ENCODE results near the gene DIPK1C. TPM values are rescaled to one million over a fixed set of nuclear protein-coding genes. Genes with fewer than 3 reads are reported as not detected.

Gene DIPK1C
- total RNA-seq, 1 experiment from 2014 or later, result not detected

DNA sequence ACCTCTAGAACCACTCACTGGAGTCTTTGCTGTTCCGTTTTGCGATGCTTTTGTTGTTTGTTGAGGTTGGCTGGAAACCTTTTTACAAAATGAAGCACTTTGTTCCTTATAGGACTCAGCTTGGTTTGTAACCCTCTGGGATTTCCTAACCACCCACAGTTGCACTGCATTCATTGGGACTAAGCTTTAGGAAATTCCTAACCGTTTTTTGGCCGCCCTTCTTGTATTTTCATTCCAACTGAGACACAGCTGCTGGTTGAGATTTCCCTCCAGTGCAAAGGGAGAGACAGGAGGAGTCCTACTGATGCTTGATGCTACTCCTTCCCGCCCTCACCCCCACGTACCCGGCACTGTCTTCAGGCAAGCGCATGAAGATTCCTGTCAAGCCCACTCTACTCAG is 6.1 kb upstream of the DIPK1C start:
- DNase-seq, result no peak

GRCh38 chr18:74460825-74461224 is 3.7 kb upstream of the DIPK1C start:
- Histone ChIP-seq H3K9me3 (no peaks in the 10 kb centered on the region), H3K27me3 (peaks cover 23% of the 10 kb centered on the region), H3K4me3 (no peak overlapping the region), H3K36me3 (no peaks in the 10 kb centered on the region)
- no peak for DNase-seq

More for the DNA sequence above, 6.1 kb upstream of the DIPK1C start:
- Histone ChIP-seq H3K4me3 (no peak overlapping the region), H3K9me3 (no peaks in the 10 kb centered on the region), H3K36me3 (no peaks in the 10 kb centered on the region), H3K27me3 (peaks cover 9% of the 10 kb centered on the region; the same call in 1 of the 2 replicates)

DNA sequence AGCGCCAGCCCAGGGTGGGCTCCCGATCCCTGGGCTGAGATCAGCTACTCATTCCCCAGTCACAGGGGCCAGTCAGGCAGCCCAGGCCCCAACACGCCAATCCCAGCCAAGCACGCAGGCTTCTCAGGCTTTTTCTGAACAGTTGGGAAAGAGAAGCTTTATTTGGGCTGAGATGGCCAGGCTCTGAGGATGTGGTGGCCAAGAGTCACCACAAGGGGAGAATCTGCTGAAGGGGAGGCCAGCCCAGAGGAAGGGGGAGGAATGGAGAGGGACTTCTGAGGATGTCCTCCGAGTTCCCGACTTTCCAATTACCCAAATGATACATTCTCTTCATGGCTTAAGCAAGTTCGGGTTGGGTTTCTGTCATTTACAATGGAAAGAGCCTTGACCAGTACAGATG is 2.8 kb upstream of the DIPK1C start:
- H3K36me3 ChIP-seq, result no peaks in the 10 kb centered on the region
- peaks cover 29% of the 10 kb centered on the region for H3K27me3 ChIP-seq
- H3K4me3 ChIP-seq, result no peak overlapping the region
- H3K9me3 ChIP-seq, result no peaks in the 10 kb centered on the region
- no peak for DNase-seq

DNA sequence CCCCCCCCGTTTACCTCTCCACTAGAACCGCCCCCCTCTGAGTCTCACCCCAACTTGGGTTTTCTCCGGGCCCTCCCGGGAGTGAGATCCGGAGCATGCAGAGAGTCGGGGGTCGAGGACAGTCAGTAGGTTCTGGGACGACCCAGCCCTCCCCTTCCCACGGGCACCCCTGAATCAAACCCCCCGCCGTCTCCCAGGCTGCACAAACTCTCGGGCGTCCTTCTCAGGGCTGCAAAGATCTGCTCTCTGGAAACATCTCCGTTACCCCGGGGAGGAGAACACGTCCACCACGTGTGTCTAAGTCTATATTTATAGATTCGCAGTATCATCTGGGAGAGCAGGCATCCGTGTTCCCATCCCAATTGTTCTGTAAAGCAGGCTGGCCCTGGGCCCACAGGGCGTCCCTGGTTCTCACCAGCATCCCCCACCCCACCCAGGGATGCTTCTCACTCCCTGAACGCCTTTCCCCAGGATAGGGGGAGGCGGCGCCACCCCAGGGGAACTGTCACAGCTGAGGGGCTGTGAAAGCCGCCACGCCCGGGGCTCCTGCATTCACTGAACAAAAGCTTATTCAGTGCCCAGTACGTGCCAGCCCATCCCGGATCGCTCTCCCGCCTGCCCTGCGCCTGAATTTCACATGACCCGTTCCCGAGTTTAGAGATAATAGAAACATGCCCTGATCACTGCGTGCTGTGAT is 765 bp upstream of the DIPK1C start:
- DNase-seq, result no peak
- Histone ChIP-seq H3K36me3 (no peaks in the 10 kb centered on the region), H3K27me3 (peaks cover 29% of the 10 kb centered on the region)

GRCh38 chr18:74456349-74457042 is 612 bp downstream of the DIPK1C start:
- DNase-seq, result no peak
- H3K36me3 ChIP-seq, result no peaks in the 10 kb centered on the region
- H3K27me3 ChIP-seq, result peaks cover 29% of the 10 kb centered on the region
- H3K4me3 ChIP-seq, result peak overlapping the region; percentile 25; the same call in 1 of the 2 replicates
- no peaks in the 10 kb centered on the region for H3K9me3 ChIP-seq

More for the DNA sequence above, 765 bp upstream of the DIPK1C start:
- no peak overlapping the region for H3K4me3 ChIP-seq
- H3K9me3 ChIP-seq, result no peaks in the 10 kb centered on the region

GRCh38 chr18:74456017-74456348 is 1.1 kb downstream of the DIPK1C start:
- Histone ChIP-seq H3K4me3 (no peak overlapping the region), H3K36me3 (no peaks in the 10 kb centered on the region), H3K27me3 (peaks cover 29% of the 10 kb centered on the region), H3K9me3 (no peaks in the 10 kb centered on the region)
- no peak for DNase-seq

DNA sequence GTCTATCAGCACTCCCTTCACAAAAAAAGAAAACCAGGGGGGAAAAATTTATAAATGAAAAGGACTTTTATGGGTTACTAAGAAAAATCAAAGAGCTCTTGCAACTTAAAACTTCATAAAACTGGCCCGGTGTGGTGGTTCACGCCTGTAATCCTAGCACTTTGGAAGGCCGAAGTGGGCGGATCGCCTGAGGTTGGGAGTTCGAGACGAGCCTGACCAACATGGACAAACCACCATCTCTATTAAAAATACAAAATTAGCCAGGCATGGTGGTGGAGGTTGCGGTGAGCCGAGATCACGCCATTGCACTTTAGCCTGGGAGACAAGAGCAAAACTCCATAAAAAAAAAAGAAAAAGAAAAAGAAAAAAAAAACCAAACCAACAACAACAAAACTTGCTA is 1.7 kb downstream of the DIPK1C start:
- Histone ChIP-seq H3K27me3 (peaks cover 29% of the 10 kb centered on the region), H3K4me3 (no peak overlapping the region), H3K9me3 (no peaks in the 10 kb centered on the region), H3K36me3 (no peaks in the 10 kb centered on the region)
- DNase-seq, result no peak

DNA sequence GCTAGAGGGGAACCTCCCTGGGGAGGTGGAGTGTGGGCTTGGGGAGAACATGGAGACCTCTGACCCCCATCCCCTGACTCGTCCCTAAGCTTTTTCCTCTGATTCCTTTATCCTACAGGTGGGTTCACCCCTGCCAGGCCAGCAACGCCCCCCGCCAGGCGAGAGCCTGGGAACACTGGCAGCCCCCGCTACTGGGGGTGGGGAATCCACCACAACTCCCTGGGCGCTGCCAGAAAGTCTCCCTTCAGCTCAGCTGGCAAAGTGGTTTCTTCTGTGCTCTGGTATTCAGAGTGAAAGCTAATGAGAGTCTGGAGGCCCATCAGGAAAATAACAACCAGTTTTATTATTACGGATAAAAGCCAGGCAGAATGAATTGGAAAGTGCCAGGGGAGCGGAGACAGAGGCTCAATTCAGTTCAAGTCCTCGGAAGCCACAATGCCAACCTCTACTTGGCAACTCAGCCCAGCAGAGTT is 2.8 kb downstream of the DIPK1C start:
- Histone ChIP-seq H3K36me3 (no peaks in the 10 kb centered on the region), H3K9me3 (no peaks in the 10 kb centered on the region), H3K27me3 (peaks cover 26% of the 10 kb centered on the region), H3K4me3 (no peak overlapping the region)
- no peak for DNase-seq

GRCh38 chr18:74453642-74454198 is 3.4 kb downstream of the DIPK1C start:
- H3K9me3 ChIP-seq, result no peaks in the 10 kb centered on the region
- H3K36me3 ChIP-seq, result no peaks in the 10 kb centered on the region
- no peak for DNase-seq
- peaks cover 22% of the 10 kb centered on the region for H3K27me3 ChIP-seq
- H3K4me3 ChIP-seq, result no peak overlapping the region

- H3K36me3 ChIP-seq, result no peaks in the 10 kb centered on the region
- H3K27me3 ChIP-seq, result peaks cover 20% of the 10 kb centered on the region
- H3K4me3 ChIP-seq, result no peak overlapping the region
- H3K9me3 ChIP-seq, result no peaks in the 10 kb centered on the region
- DNase-seq, result no peak
These were observed 4.0 kb downstream of the DIPK1C start for GRCh38 chr18:74453016-74453566.

GRCh38 chr18:74451148-74451547 is 6.0 kb downstream of the DIPK1C start:
- Histone ChIP-seq H3K4me3 (no peak overlapping the region), H3K9me3 (no peaks in the 10 kb centered on the region), H3K27me3 (peaks cover 9% of the 10 kb centered on the region), H3K36me3 (no peaks in the 10 kb centered on the region)
- DNase-seq, result no peak

- no peaks in the 10 kb centered on the region for H3K9me3 ChIP-seq
- no peak for DNase-seq
- H3K36me3 ChIP-seq, result no peaks in the 10 kb centered on the region
- no peak overlapping the region for H3K4me3 ChIP-seq
- peaks cover 4% of the 10 kb centered on the region; the same call in 1 of the 2 replicates for H3K27me3 ChIP-seq
These were observed 6.5 kb downstream of the DIPK1C start for GRCh38 chr18:74450626-74451025.

DNA sequence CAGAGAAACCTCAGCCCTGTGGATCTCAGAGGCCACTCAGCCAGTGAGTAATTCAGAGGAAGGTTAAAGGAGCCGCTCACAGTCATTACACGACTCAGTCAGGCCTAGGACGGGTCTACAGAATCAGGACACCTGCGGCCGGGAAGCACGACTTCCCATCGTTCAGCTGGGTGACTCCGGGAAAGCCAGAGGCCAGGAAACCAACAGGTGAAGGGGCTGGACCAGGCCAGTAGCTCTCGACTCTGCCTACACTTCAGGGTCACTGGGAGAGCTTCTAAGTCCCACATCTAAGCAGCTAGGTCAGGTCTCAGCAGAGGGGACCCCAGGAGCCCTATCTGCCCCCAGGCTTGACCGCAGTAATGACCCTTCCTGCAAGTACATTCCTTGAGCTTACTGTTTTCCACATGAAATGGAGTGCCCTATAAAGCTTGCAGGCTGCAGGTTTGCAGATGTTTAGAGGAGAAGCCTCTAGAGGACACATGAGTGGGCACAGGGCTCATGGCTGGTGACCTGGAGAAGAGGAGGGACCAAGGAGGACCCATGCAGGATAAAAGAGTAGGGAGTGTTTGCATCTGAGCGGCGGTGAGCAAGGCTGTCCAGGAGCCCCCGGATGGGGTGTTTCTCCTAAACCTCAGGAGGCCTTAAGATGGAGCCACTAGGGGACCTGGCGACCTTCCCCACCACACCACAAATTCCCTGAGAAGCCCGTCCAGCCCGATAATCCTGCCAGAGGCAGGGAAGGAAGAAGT is 9.5 kb downstream of the DIPK1C start:
- no peak for DNase-seq
- Histone ChIP-seq H3K4me3 (no peak overlapping the region), H3K27me3 (no peaks in the 10 kb centered on the region), H3K36me3 (no peaks in the 10 kb centered on the region), H3K9me3 (no peaks in the 10 kb centered on the region)

DNA sequence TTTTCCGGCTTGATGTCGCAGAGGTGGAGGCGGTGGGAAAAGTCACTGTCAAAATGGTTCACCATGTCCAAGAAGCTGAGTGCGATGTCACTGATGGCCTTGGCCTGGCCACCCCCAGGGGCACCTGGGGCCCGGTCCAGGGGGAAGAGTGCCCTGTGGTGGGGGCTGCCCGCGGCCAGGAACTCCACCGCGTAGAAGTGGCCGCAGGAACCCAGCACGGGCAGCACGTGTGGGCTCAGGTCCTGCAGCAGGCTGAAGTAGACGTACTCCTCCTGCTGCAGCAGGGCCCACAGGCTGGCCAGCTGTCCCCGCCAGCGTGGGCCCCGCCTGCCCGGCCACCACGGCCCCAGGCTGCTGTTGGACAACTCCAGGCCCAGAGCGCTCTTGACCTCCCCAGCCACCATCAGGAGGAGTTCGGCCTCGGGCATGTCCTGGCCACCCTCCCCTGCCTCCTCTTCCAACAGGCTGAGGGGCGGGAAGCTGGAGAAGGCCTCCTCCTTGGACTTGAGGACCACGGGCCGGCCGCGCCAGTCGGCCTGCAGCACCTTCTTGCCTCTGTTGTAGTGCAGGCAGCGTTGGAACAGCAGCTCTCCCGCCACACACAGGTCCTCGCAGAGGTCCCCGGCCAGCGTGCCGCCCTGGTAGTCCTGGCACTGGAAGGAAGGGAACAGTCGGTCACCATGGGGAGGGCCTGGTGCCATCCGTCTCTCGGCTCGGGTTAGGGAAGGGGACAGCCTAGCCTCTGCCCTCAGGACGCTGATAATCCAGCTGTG is 10.3 kb downstream of the DIPK1C start:
- Histone ChIP-seq H3K27me3 (no peaks in the 10 kb centered on the region), H3K9me3 (no peaks in the 10 kb centered on the region), H3K36me3 (no peaks in the 10 kb centered on the region), H3K4me3 (no peak overlapping the region)
- no peak for DNase-seq

- DNase-seq, result no peak
These were observed 10.9 kb downstream of the DIPK1C start for GRCh38 chr18:74446178-74446577.

GRCh38 chr18:74445585-74445984 is 11.5 kb downstream of the DIPK1C start:
- Histone ChIP-seq H3K9me3 (no peaks in the 10 kb centered on the region), H3K4me3 (no peak overlapping the region), H3K36me3 (no peaks in the 10 kb centered on the region), H3K27me3 (no peaks in the 10 kb centered on the region)
- DNase-seq, result no peak

More at GRCh38 chr18:74446178-74446577, 10.9 kb downstream of the DIPK1C start:
- Histone ChIP-seq H3K36me3 (no peaks in the 10 kb centered on the region), H3K9me3 (no peaks in the 10 kb centered on the region), H3K27me3 (no peaks in the 10 kb centered on the region), H3K4me3 (no peak overlapping the region)
